HG02763 (cell line): ENCODE data around the gene EPB41L4B.
A peak's percentile ranks its signal among the peaks of the same experiment; 100 is the strongest.
"Not testable (repeated sequence)": the region's sequence is repeated elsewhere in the genome, so short reads cannot be mapped to it uniquely, and the experiment has no call there.

Source experiments
- ATAC-seq: cut with Tn5 transposase; IDR thresholded peaks from one replicate; pipeline ENCODE4 v1.9.1; 2021; ENCODE audit warnings: mild to moderate bottlenecking, moderate library complexity; ENCODE audit not compliant: unreplicated experiment

Gene EPB41L4B

GRCh38 chr9:109320742-109321448, at the start of gene EPB41L4B:
TSS of gene EPB41L4B (minus strand) at chr9:109321059. CDS start at chr9:109320446, 613 bp downstream.
- ATAC-seq, result peak; percentile 98

- no peak for ATAC-seq
Measured at GRCh38 chr9:109369285-109369684, 48.4 kb upstream of the EPB41L4B start.

DNA sequence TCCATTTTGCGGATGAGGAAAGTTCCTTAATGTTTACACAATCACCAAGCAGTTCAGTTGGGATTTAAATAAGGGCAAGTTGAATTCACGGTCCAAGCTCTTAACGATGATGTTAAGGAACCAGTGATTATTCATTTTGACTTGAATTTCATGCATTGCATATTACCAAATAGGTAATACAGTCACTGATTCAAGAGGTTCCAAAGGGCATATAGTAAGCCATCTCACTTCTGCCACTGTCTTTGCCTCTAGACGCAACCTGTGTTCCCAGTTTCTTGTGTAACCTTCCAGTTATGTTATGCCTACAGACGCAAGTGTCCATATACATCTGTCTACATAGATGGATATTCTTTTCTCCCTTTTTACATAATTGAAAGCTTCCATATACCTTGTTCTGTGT, 39.9 kb upstream of the EPB41L4B start:
- ATAC-seq, result no peak

DNA sequence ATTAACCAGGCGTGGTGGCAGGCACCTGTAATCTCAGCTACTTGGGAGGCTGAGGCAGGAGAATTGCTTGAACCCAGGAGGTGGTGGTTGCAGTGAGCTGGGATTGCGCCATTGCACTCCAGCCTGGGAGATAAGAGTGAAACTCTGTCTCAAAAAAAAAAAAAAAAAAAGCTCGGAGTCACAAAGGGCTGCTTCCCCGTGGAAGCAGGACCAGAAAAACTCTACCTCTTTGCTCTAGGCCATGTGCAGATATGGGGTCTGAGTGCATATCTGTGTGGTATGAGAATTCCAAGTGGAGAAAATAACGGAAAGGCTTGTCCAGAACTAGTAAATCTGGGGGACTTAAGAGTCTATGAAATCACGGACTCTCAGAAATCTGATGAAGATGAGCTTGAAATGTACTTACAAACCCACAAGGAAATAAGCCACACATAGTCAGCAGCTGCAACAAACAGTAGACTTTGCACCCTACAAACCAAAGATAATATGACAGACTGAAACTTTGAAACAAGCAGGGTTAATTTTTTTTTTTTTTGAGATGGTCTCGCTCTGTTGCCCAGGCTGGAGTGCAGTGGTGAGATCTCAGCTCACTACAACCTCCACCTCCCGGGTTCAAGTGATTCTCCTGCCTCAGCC, 38.2 kb upstream of the EPB41L4B start:
- ATAC-seq, result not testable (repeated sequence)

DNA sequence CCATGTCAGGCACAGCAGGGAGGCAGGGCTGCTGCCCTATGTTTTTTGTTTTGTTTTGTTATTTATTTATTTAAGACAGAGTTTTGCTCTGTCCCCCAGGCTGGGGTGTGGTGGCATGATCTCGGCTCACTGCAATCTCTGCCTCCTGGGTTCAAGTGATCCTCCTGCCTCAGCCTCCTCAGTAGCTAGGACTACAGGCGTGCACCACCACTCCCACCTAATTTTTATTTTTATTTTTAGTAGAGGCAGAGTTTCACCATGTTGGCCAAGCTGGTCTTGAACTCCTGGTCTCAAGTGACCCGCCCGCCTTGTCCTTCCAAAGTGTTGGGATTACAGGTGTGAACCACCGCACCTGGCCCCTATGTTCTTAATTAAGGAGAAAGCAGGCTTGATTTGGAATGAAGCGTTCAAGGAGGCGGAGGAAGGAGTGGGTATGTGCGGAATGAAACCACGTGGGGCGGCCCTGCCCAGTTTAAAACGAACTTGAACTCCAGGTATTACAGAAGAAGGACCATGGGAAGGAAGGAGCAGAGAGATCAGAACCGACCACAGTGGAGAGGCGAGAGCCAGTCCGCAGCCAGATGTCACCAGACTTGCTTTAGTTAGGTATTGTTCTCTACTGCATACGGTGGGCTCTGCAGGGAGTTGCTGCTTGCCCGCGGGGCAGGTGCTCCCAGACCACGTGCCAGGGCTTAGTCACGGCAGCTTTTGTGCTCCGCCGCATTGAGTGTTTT, 34.9 kb upstream of the EPB41L4B start:
- ATAC-seq, result no peak

DNA sequence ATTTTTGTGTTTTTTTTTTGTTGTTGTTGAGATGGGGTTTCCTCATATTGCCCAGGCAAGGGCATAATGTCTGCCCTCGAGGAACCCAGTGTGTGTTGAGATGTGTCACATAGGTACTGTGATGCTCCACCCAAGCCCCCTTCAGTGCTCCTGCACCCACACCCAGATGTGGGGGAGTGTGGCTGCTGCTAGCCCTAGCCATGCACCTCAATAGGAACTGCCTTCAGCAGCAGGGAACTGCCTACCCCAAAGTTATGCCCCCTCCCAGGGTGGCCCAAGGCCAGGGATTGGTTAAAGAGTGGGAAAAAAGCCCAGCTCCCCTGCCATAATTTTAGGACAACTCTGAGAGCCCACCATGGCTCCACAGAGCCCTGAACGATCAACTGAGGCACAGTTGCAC, 33.3 kb upstream of the EPB41L4B start:
- no peak for ATAC-seq

- ATAC-seq, result no peak
Measured at GRCh38 chr9:109351032-109351431, 30.2 kb upstream of the EPB41L4B start.

DNA sequence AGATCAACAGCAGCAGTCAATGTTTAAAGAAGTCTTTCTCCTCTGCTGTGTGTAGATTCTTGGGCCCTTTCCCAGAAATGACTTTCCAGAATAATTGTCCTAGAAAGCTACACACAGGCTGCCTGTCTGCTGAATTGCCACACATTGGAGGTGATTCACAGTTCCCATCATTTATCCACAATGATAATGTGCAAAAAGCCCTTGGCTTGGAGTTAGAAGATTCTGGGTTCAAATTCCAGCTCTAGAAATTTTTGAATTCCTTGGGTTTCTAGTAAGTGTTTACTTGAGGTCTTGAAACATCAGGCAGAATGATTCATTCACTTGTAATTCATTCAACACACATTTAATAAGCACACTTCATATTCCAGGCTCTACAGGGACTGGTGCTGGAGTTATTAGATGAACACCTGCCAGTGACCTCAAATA, 28.6 kb upstream of the EPB41L4B start:
- ATAC-seq, result no peak

DNA sequence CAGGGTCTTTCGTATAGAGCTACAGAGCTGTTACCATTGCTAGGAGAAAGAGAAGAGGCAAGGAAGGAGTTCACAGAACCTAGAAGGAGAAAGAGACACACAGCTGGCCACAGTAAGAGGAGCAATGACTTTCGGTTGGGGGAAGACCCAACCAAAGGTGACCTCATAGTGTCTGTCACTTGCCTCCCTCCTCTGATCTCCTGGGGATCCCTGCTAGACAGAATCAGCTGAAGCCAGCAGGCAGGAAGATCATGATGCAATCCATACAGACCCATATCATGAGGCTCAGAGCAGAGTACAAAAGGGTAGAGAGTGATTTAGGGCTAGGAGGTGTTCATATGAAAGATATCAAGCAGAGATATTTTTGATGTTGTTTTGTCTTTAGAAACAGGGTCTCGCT, 26.0 kb upstream of the EPB41L4B start:
- no peak for ATAC-seq

DNA sequence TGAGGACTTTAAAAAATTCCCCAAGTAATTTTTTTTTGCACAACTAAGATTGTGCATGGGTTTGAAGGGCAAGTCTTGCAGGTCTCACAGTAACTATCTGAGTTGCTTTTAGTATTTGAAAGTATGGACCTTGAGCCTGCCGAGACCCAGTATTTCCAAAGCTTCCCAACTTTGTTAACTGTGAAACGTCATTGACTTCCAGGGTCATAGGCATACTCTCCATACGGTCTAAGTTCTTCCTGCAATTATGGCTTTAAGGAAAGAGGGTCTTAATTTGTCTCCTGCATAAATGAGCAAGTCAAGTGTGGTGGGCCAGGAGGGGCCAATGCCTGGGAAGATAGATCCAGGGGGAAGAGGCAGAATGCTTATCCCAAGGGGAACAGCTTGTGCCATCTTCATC, 24.0 kb upstream of the EPB41L4B start:
- ATAC-seq, result no peak

GRCh38 chr9:109342878-109343277, 22.0 kb upstream of the EPB41L4B start:
- no peak for ATAC-seq

DNA sequence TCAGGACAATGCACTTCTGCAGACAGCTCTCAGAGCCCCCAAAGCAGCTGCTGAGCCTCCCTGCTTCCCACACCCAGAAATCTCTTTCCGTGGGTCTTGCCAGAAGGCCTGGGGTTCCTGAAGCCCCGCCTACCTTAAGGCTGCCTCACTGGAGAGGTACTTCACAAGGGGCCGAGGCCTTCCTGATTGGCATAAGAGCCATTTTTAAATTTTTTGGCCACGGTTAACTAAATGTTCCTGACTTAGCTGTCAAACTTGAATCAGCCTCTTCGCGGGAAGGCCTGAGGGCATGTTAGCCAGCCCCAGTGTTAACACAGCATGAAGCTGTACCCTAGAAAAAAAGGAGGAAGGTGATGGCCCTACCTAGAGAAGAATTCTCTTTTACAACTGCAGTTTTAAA, 20.7 kb upstream of the EPB41L4B start:
- ATAC-seq, result no peak

- ATAC-seq, result not testable (repeated sequence)
Measured at GRCh38 chr9:109340979-109341378, 20.1 kb upstream of the EPB41L4B start.

DNA sequence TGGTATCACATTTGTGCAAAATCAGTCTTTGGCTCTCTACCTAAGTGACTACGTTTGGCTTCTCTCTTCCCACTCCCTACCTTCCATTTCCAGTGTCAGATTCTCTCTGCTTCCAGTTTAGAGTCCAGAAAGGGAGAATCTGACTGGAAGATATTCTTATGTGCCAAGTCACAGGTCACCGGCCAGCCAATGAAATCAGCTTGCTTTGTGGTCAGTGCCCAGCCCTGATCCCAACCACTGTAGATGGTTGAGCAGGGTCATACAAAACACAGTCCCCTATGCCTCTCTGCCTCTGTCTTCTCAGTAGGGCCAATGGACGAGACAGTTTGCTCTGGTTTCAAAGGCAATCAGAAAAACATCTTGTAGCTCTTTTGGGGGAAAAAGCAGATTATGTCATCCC, 15.6 kb upstream of the EPB41L4B start:
- ATAC-seq, result no peak

DNA sequence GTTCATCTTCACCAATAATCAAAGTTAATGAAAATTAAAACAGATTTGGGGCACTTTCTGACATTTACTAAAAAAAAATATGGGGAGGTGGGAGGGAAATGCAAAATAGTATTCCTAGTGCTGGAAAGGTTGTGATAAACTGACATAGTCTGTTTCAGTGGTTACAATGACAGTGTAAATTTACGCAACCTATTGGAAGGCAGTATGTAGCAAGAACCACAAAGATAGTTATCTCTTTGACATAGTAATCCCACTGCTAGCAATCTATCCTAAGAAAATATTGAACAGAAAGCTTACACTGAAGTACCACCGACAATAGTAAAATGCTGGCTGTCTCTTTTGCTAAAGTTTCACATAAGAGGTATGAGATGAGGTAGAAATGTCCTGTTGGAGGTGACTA, 15.1 kb upstream of the EPB41L4B start:
- no peak for ATAC-seq

DNA sequence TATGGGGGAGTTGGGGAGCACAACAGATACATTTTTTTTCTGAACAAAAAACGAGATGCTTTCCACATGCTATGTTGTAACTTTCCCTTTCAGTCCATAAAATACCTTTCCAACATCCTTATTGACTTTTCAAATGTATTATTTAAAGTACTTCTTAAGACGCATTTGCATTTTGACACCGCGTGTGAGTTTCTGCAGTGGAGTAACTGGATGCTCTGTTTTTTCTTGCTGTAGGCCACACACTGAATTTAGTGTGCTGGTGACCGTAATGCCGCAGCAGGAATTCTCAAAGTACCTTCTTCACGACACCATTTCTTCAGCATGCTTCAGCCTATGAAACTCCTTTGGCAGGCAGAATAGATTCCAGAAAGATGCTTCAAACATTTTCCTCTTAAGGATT, 14.3 kb upstream of the EPB41L4B start:
- ATAC-seq, result no peak

DNA sequence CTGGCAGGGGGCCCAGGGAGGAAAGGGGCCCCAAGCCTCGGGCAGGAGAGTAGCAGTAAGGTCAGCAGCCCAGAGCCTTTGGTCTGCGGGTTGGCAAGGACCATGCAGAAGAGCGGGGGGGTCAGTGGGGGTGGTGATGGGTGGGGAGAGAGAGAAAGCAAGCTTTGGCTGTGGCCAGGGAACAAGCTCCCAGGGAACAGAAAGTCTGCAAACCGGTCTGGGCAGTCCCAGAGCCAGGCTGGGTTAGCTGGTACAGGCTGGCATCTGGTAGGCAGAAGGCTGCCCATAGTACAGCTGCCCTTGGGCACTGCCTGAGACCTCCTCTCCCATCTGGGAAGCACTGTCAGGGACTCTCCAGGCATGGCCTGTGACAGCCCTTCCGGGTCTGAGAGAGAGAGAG, 10.5 kb upstream of the EPB41L4B start:
- no peak for ATAC-seq

DNA sequence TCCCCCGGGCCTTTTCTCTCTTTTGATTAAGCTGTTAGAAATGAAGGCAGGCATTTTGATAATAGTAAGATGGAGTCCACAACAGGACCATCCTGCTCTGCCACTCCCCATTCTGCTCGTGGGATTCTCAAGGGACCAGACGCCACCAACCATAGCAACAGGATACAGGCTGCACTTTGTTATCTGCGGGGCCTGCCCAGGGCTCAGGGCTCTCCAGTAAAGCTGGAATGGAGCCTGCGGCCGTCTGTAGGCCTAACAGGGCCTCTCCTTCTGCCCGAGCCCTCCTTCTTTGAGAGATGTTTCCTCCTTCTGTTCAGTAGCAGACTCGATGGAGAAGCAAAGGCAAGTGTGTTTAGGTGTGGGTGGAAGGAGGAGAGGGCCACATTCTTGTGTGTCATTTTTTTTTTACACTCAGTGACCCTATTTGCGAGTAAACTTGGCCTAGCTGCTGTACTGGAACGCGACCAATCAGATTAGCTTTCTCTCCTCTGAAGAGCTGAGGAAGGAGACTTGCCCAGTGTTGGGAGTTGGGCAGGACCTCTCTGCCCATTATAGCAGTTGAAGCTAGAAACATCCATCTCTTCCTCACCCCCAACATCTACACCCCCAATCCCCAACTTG, 8.9 kb upstream of the EPB41L4B start:
- no peak for ATAC-seq

DNA sequence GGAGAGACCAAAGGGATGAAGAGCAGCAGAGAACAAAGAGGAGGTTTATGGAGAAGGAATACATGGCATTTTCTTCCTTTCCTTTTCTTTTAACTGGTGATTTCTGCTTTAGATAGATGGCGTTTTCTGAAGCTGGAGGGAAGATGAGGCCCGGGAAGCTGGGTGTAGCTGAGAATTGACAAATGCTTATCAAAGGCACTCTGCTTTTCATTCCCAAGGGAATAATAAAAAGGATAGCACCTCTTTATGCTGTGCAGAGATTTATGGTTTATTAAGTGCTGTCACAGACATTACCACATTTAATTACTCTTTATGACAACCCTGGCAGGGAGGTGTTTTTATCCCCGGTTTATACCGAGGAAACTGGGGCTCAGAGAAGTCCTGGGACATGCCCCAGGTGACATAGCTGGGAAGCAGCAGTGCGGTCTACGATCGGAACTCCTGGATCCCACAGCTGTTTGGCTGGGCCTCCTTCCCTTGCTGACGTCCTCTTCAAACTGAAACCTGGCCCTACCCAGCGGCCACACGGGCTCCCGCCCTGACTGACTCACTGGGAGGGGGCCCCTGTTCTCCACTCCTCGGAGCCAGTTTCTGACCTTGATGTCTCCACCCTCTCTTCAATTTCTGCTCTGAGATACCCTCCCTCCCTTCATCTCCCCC, 8.2 kb upstream of the EPB41L4B start:
- no peak for ATAC-seq

GRCh38 chr9:109325089-109325488, 4.2 kb upstream of the EPB41L4B start:
- no peak for ATAC-seq

- no peak for ATAC-seq
Measured at GRCh38 chr9:109323771-109324170, 2.9 kb upstream of the EPB41L4B start.
